CD4-positive, alpha-beta T cell (primary cell): ENCODE data around the gene PSAT1. TPM values are rescaled to one million over a fixed set of nuclear protein-coding genes. Genes with fewer than 3 reads are reported as not detected.

Source experiments
- ATAC-seq: fragments of 200-7000 bp; cut with Tn5 transposase; one replicate; pipeline ENCODE4 v1.10.0; 2022; ENCODE audit warnings: mild to moderate bottlenecking; ENCODE audit not compliant: poor library complexity
- CTCF ChIA-PET: fragments of 350-600 bp; sonication (Branson Sonifier 250); formaldehyde crosslinking; loops from one replicate; lab custom pipeline; 2021; ENCODE audit warnings: antibody characterized with exemption, inconsistent platforms; lab: Charles Lee
- POLR2A ChIA-PET: fragments of 350-600 bp; sonication (Branson Sonifier 250); formaldehyde crosslinking; loops from one replicate; lab custom pipeline; 2021; ENCODE audit warnings: antibody characterized with exemption, inconsistent platforms; lab: Charles Lee
- DNase-seq, 14 experiments: peaks; one replicate each; pipeline ENCODE4 v3.0.0-alpha.2; 2013 to 2020; ENCODE audit warnings: mixed read lengths in 2 of 14
- H3K27ac ChIP-seq, 2 donors: one replicate each; pipeline versions ENCODE4 v1.5.1 to v1.7.0; 2013; ENCODE audit warnings: low read length in 2 of 2, low read depth in 1 of 2, mild to moderate bottlenecking in 1 of 2
- H3K27me3 ChIP-seq, 2 experiments: 1 replicate in 1 of 2; 2 replicates in 1 of 2; pipeline versions ENCODE4 v1.6.1 to v1.7.0; 2013; ENCODE audit warnings: low read length in 2 of 2, control low read depth in 1 of 2, mild to moderate bottlenecking in 1 of 2, moderate library complexity in 1 of 2; ENCODE audit not compliant: insufficient read depth in 2 of 2, control insufficient read depth in 1 of 2
- H3K36me3 ChIP-seq: one replicate; pipeline ENCODE4 v1.6.1; 2013; ENCODE audit warnings: low read length, control low read depth; ENCODE audit not compliant: insufficient read depth
- H3K4me1 ChIP-seq: one replicate; pipeline ENCODE4 v1.6.1; 2013; ENCODE audit warnings: low read length, control low read depth; ENCODE audit not compliant: insufficient read depth
- H3K4me3 ChIP-seq: one replicate; pipeline ENCODE4 v1.5.1; 2013; ENCODE audit warnings: mild to moderate bottlenecking, low read length, moderate library complexity
- H3K9me3 ChIP-seq, 2 experiments: 1 replicate in 1 of 2; 2 replicates in 1 of 2; pipeline versions ENCODE4 v1.6.1 to v1.7.0; 2013; ENCODE audit warnings: low read length in 2 of 2, mild to moderate bottlenecking in 2 of 2, control low read depth in 1 of 2, moderate library complexity in 1 of 2; ENCODE audit not compliant: control insufficient read depth in 1 of 2, insufficient read depth in 1 of 2
- H3K27ac Mint-ChIP-seq: one replicate; pipeline ENCODE4 v1.8.0; 2020; ENCODE audit warnings: mixed read lengths
- H3K27me3 Mint-ChIP-seq: one replicate; pipeline ENCODE4 v1.8.0; 2021; ENCODE audit warnings: mixed read lengths
- H3K36me3 Mint-ChIP-seq: one replicate; pipeline ENCODE4 v1.8.0; 2021; ENCODE audit warnings: low read depth, mixed read lengths
- H3K4me1 Mint-ChIP-seq: one replicate; pipeline ENCODE4 v1.8.0; 2021; ENCODE audit warnings: low read depth, mixed read lengths
- H3K4me3 Mint-ChIP-seq: one replicate; pipeline ENCODE4 v1.8.0; 2020; ENCODE audit warnings: mild to moderate bottlenecking, mixed read lengths
- H3K9me3 Mint-ChIP-seq: one replicate; pipeline ENCODE4 v1.8.0; 2020; ENCODE audit warnings: mixed read lengths
- intact Hi-C, 2 experiments: fragments of 100-400 bp; cut with DNase I in 1 of 2; cut with micrococcal nuclease in 1 of 2; formaldehyde crosslinking; loops; one replicate each; pipeline versions ENCODE4 v1.15.1 to v1.9.0; 2023 to 2025; cut with DNase I, micrococcal nuclease
- total RNA-seq, 174 experiments: library from RNA in 2 of 174; stranded (reverse) in 2 of 174; gene quantifications; one replicate each; pipeline ENCODE4 v1.2.3 and lab custom pipeline; 2021 to 2026
- TF ChIP-seq, protein P1 (sequence below): fragments of 200-600 bp; IDR thresholded peaks from one replicate; pipeline ENCODE4 v1.8.0; 2022; ENCODE audit warnings: antibody characterized with exemption, mild to moderate bottlenecking

Gene PSAT1
- total RNA-seq, 2 experiments from 2014 or later, result 0.30 to 0.61 TPM

DNA sequence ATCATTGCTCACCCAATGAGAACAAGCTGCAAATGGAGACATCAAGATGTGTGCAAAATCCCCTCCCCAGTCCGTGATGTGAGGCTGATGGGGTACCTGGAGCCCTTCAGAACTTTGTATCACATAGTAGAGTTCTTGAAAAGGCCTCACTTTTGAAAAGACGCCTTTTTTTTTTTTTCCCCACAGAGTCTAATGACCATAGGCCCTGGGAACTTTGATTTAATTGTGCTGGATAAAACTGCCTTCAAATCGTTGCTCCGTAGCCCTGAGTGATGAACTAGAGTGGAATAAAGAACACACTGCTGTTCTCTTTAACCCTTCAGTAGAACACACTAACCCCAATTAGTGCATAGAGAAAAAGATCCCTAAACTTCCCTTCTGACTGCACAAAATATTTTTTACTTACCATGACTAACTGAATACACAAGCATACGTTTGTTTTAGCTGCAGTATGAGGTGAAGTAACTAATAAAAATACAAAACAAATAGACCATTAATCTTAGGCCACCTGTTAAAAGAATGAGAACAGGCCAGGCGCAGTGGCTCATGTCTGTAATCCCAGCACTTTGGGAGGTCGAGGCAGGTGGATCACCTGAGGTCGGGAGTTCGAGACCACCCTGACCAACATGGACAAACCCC lies 15.1 kb downstream of the PSAT1 start:
- intact Hi-C loops, result no loop called here
- TF ChIP-seq, protein P1, sequence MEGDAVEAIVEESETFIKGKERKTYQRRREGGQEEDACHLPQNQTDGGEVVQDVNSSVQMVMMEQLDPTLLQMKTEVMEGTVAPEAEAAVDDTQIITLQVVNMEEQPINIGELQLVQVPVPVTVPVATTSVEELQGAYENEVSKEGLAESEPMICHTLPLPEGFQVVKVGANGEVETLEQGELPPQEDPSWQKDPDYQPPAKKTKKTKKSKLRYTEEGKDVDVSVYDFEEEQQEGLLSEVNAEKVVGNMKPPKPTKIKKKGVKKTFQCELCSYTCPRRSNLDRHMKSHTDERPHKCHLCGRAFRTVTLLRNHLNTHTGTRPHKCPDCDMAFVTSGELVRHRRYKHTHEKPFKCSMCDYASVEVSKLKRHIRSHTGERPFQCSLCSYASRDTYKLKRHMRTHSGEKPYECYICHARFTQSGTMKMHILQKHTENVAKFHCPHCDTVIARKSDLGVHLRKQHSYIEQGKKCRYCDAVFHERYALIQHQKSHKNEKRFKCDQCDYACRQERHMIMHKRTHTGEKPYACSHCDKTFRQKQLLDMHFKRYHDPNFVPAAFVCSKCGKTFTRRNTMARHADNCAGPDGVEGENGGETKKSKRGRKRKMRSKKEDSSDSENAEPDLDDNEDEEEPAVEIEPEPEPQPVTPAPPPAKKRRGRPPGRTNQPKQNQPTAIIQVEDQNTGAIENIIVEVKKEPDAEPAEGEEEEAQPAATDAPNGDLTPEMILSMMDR, result no peak

DNA sequence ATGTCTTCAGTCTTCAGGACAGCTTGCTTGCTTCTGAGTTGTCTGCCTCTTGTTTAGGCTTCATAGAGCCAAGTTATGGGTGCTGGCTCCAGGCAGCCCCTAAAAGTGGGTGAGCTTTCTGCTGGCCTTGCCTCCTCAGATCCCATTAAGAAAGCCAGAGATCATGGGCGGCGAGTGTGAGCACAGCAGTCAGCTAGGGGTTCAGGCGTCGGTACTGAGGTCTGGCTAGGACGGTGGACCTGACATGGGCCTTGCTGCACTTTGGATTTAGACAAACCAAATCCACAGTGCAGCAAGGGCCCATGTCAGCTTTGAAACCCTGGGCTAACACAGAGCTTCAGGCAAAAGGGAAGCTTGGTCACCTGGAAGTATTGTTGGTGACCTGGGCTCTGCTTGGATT lies 17.6 kb downstream of the PSAT1 start:
- Mint-ChIP-seq H3K9me3 (no peaks in the 10 kb centered on the region), H3K27me3 (no peaks in the 10 kb centered on the region), H3K27ac (no peak overlapping the region), H3K36me3 (peaks cover 48% of the 10 kb centered on the region), H3K4me1 (no peaks in the 10 kb centered on the region), H3K4me3 (no peak overlapping the region)
- peaks cover 20% of the 10 kb centered on the region for H3K36me3 ChIP-seq
- no peak overlapping the region for H3K27ac ChIP-seq
- POLR2A ChIA-PET, result no interaction called here
- no peak overlapping the region for H3K4me3 ChIP-seq
- H3K9me3 ChIP-seq, result no peaks in the 10 kb centered on the region
- CTCF ChIA-PET, result no interaction called here
- TF ChIP-seq, protein P1, result no peak
- H3K27me3 ChIP-seq, result no peaks in the 10 kb centered on the region
- ATAC-seq, result no peak
- no peaks in the 10 kb centered on the region for H3K4me1 ChIP-seq
- intact Hi-C loops, result no loop called here
- no peak for DNase-seq

More for the DNA sequence above, 15.1 kb downstream of the PSAT1 start:
- ChIA-PET CTCF (no interaction called here), POLR2A (no interaction called here)
- no peak for DNase-seq
- no peaks in the 10 kb centered on the region for H3K4me1 Mint-ChIP-seq
- peaks cover 44% of the 10 kb centered on the region for H3K36me3 Mint-ChIP-seq
- Histone ChIP-seq H3K27ac (no peak overlapping the region), H3K27me3 (no peaks in the 10 kb centered on the region), H3K4me1 (no peaks in the 10 kb centered on the region), H3K36me3 (peaks cover 9% of the 10 kb centered on the region), H3K9me3 (no peaks in the 10 kb centered on the region), H3K4me3 (no peak overlapping the region)
- no peaks in the 10 kb centered on the region for H3K9me3 Mint-ChIP-seq
- no peaks in the 10 kb centered on the region for H3K27me3 Mint-ChIP-seq
- H3K27ac Mint-ChIP-seq, result no peak overlapping the region
- no peak overlapping the region for H3K4me3 Mint-ChIP-seq
- ATAC-seq, result no peak

DNA sequence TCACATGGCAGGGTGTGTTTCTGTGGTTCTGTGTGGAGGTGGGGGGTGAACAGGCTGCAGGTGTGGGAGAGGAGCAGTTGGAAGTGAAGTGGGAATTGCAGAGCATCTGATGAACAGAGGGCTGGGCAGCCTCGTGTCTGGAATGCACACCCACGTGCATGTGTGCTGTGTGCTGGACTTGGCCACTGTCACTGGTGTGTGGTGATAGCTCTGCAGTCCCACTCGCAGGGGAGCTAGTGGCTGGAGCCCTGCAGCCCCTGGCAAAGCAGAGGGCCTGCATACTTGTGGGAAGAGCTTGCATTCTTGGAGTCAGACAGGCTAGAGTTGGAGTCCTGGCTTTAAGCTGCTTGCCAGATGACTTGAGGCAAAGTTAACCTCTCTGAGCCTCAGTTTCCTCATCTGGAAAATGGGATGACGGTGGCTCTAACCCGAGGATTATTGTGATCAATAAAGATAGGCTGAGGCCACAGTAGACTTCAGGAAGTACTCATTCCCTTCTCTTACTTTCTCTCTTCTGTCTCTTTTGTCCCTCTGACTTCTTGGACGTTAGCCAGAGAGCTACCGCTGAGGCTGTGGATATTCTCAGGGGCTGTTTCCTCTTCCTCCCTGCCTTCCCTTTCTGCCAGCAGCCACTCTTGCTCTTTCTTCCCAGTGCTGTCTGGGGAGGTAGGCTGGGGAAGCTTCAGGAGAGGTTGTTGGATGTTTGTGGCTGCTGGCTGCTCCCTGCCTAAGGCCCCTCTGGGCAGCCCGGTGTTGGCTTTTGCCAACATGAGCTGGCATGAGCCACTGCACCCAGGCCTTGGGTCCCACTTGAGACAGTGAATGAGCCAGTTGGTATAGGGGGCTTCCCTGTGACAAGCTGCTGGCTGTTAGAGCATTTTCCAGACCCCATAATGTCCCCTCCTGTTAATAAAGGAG lies 18.3 kb downstream of the PSAT1 start:
- TF ChIP-seq, protein P1, result no peak
- ChIA-PET CTCF (no interaction called here), POLR2A (no interaction called here)
- Histone ChIP-seq H3K27ac (no peak overlapping the region), H3K27me3 (no peaks in the 10 kb centered on the region), H3K9me3 (no peaks in the 10 kb centered on the region), H3K4me1 (no peaks in the 10 kb centered on the region), H3K36me3 (peaks cover 17% of the 10 kb centered on the region), H3K4me3 (no peak overlapping the region)
- Mint-ChIP-seq H3K9me3 (no peaks in the 10 kb centered on the region), H3K4me3 (no peak overlapping the region), H3K36me3 (peaks cover 48% of the 10 kb centered on the region), H3K4me1 (no peaks in the 10 kb centered on the region), H3K27ac (no peak overlapping the region), H3K27me3 (no peaks in the 10 kb centered on the region)
- ATAC-seq (no peak), DNase-seq (no peak)
- intact Hi-C loops, result no loop called here
